Dermis microvascular lymphatic vessel endothelial cell (primary cell): ENCODE measurements around the gene MRM1. TPM values are rescaled to one million over a fixed set of nuclear protein-coding genes. Genes with fewer than 3 reads are reported as not detected.

Experiments used
- total RNA-seq: library from RNA; depleted of rRNA; stranded (reverse); fragments of >200 nt; gene quantifications from 2 replicates; pipeline ENCODE4 v1.2.1, GENCODE V29; 2014

Gene MRM1
- total RNA-seq, 1 donor from 2014 or later, result 2.4 TPM

Other genes with a start within 250 kb of the MRM1 start
- not detected in 2 replicates for gene TBC1D3H, start 213.1 kb upstream of the MRM1 start, total RNA-seq
- 21.7 and 22.9 TPM in 2 replicates for gene ZNHIT3, start 114.9 kb upstream of the MRM1 start, total RNA-seq
- 30.8 and 31.7 TPM in 2 replicates for gene MYO19, start 66.7 kb upstream of the MRM1 start, total RNA-seq
- 7.6 and 10.1 TPM in 2 replicates for gene PIGW, start 66.6 kb upstream of the MRM1 start, total RNA-seq
- gene GGNBP2, start 56.7 kb upstream of the MRM1 start, total RNA-seq, result 29.7 and 40.6 TPM in 2 replicates
- gene DHRS11, start 9.7 kb upstream of the MRM1 start, total RNA-seq, result 6.9 and 7.7 TPM in 2 replicates